GM11168 (cell line): ENCODE data around the gene HMX1.

Experiments
- in situ Hi-C: fragments of 300-500 bp; cut with MboI; formaldehyde crosslinking; loops from one replicate; pipeline ENCODE4 v1.12.0; 2022; ENCODE audit warnings: low sequenced_read_pairs; ENCODE audit not compliant: unreplicated experiment

HMX1 gene

GRCh38 chr4:8870647-8871416, 807 bp downstream of the HMX1 start:
- in situ Hi-C loops = no loop called here

- in situ Hi-C loops = no loop called here
Observed at GRCh38 chr4:8869898-8870646, 1.6 kb downstream of the HMX1 start.

- in situ Hi-C loops = no loop called here
Observed at GRCh38 chr4:8869002-8869897, 2.4 kb downstream of the HMX1 start.

- in situ Hi-C loops = no loop called here
Observed at GRCh38 chr4:8868321-8869001, 3.2 kb downstream of the HMX1 start.

DNA sequence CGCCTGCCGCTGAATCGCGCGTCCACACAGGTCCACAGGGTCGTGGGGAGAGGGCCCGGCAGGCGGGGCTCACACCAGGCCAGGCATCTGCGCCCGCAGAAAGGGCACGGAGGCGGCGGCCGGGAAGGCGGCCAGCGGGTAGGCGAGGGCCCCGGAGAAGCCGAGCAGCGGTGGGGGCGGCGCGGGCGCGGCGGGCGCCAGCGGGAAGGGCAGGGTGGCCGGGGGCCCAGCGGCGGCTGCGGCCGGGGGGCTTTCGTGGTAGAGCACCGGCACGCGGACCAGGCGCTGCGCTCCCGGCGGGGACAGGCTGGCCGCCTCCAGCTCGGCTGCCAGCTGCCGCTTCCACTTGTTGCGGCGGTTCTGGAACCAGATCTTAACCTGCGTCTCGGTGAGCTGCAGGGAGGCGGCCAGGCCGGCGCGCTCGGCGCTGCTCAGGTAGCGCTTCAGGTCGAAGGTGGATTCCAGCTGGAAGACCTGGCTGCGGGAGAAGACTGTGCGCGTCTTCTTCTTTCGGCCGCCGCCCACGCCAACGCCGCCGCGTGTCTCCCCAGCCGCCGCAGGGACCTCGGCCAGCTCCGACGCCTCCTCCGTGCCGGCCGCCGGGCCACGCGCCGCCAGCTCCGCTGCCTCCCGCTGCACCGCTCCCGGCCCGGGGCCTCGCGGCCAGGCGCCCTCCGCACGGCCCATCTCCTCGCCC, 3.9 kb downstream of the HMX1 start:
- in situ Hi-C loops = no loop called here

GRCh38 chr4:8866828-8867623, 4.6 kb downstream of the HMX1 start:
- in situ Hi-C loops = no loop called here

GRCh38 chr4:8866421-8866820, 5.2 kb downstream of the HMX1 start:
- in situ Hi-C loops = no loop called here

GRCh38 chr4:8865681-8866310, 5.8 kb downstream of the HMX1 start:
- in situ Hi-C loops = no loop called here

GRCh38 chr4:8864912-8865680, 6.5 kb downstream of the HMX1 start:
- in situ Hi-C loops = no loop called here

GRCh38 chr4:8863686-8864682, 7.7 kb downstream of the HMX1 start:
- in situ Hi-C loops = no loop called here

DNA sequence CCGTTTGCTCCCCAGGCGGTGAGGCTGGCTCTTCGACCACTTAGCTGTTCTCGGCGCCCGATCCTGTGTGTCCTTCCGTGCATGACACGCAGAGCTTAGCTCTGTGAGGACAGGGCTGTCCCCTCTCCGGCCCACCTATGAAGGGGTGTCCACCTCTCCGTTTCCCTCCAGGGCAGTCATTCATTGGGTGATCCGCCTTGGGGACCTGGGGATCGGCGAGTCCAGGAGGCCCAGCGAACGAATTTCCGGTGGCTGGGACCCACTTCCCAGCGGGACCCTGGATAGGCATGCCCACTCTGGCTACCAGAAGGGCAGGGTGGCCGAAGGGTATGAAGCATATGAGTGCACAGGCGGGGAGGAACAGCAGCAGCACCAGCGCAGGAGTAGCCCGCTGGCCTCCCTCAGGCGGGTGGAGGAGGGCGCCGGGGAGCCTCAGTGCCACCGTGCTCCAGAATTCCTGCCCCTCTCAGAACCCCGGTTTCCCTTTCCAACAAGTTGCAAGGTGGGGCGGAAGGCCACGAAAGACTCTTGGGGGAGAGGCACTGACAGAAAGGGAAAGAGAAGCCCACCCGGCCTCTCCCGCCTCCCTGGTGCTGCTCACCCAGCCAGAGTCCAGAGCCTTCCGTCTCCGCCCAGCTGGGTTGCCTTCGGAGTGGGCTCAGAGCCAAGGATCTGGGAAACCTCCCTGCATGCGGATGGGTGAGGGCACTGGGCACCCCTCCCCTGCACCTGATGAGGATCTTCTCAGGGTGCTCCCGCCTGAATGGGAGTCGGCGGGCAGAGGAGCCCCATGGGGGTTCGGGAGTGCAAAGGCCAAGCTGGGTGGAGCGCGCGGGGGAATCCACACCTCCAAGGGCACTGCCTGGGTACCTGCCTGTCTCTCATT, 8.6 kb downstream of the HMX1 start:
- in situ Hi-C loops = no loop called here

DNA sequence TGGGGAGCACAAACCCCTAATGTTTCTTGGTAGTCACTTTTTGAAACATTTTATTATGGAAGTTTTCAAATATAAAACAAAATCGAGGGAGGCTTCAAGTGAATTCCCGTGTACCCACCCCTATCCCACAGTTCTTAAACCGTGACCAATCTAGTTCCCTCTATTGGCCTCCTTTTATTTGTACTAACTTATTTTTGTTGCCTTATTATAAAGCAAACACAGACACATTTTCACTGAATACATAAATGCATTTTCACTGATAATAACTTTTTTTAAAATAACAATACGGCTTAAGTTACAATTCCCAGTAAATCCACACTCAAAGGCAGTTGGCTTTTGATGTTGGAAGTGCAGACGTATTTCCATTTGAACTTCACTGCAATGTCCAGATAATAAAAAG, 9.3 kb downstream of the HMX1 start:
- in situ Hi-C loops = no loop called here

DNA sequence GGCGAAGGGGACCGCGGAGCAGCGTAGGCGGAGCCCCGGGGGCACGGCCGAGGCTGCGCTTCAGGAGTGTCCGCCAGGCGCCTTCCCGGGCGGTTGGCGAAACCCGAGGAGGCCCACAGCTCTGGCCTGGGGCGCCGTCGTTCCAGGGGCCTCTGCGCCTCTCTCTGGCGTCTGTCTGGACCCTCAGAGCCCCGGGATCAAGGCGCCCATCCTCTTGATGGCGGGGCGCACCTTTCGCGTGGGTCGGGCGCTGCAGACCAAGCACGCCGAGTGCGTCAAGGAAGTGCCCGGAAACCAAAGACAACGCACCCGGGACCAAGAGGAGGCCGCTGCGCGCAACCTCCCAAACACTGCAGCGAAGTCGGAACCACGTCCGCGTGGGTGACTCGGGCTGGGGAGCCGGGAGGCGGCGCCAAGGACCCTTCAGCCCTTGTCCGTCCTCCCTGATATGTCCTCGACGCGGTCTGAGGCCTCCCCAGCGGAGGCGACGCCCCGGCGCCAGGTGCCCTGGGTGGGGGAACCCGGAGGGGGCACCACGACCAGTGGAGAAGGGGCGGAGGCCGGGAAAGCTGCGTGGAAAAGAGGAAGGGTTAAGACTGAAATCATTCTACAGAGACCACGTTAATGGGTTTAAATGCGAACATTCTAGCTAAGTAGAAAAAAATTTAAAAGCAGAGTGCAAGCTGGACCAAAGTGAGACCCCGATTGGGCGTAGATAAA, 9.9 kb downstream of the HMX1 start:
- in situ Hi-C loops = no loop called here

DNA sequence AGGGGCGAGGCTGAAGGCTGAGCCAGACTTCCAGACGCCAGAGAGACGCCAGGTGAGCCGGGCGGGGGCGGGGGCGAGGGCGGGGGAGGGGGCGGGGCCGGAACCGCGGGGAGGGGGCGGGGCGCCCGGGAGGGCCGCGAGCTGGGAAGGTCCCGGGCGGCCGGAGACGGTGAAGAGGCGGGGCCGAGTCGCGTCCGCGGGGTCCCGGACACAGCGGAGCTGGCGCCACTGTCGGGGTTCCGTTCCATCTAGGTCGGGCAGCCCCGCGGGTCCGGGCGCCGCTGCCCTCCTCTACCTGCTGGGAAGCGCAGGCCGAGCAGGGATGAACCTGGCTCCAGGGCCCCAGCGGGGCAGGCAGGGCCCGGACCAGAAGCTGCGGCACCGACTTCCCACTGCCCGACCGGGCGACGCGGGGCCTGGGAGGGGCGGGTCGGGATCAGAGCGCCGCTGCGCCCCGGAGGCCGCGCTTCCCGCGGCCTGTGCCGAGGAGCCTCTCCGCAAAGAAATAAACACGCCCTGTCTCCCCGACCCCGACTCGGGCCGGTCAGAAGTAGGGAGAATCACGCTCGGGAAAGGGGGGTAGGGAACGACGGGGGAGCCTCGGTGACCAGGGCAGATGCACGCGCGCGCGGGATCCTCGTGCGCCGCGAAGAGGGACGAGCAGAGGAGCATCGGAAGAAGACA, 10.6 kb downstream of the HMX1 start:
- in situ Hi-C loops = no loop called here
